HG02981 (cell line): Measurements from ENCODE around the gene XPO6.

Experiments used
- ATAC-seq: cut with Tn5 transposase; IDR thresholded peaks from one replicate; pipeline ENCODE4 v1.9.1; 2021; ENCODE audit warnings: mild to moderate bottlenecking, moderate library complexity; ENCODE audit not compliant: unreplicated experiment

XPO6 gene

GRCh38 chr16:28158136-28158535, 53.6 kb downstream of the XPO6 start:
- ATAC-seq: no peak

GRCh38 chr16:28156056-28156680, 55.6 kb downstream of the XPO6 start:
- ATAC-seq: no peak

- no peak for ATAC-seq
Observed at GRCh38 chr16:28155293-28155692, 56.5 kb downstream of the XPO6 start.

- no peak for ATAC-seq
Observed at GRCh38 chr16:28151180-28151579, 60.6 kb downstream of the XPO6 start.

DNA sequence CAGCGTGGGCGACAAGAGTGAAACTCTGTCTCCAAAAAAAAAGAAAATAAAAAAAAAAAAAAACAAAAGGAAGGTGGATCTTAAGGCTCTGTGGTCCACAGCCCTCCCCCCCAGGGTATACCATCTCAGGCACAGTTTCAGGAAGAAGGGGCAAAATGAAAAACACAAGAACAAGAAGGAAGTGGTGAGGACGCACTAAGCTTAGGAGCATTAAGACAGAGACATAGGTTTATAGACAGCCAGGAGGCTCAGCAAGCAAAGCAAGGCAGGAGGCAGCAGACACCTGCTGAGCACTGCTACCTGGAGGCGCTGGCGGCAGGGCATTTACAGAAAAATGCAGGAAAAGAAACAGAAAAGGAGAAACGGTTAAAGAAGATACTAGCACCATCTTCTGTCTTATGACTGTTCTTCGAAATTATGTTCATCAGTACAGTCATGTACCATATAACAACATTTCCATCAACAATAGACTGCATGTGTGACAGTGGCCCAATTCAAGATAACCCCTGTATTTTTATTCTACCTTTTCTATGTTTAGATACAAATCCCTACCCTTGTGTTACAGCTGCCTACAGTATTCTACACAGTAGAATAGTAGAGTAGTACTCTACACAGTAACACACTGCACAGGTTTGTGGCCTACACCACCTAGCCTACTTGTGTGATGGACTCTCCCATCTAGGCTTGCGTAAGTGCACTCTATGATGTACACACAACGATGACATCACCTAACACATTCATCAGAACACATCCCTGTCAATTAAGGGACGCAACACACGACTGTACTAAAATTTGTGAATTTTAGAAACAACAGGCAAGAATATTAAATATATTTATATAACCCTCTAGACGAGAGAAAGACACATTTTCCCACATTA, 62.5 kb downstream of the XPO6 start:
- no peak for ATAC-seq

DNA sequence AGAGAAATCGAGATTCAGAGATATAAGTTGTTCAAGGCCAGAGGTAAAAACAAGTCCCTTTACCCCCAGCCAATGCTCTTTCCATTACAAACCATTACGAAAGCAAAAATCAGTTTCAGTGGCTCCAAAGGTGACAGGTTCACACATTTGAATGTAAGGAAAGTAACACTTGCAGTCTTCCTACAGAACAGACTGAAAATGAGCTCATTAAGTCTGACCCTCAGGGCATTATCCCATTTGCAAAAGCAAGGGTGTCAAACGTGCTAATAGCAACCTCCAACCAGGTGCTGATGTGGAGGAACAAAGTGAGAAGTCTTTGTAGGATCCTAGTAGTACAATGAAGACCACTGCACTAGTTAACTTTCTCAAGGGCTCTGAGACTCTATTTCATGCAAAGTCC, 65.2 kb downstream of the XPO6 start:
- ATAC-seq: no peak

DNA sequence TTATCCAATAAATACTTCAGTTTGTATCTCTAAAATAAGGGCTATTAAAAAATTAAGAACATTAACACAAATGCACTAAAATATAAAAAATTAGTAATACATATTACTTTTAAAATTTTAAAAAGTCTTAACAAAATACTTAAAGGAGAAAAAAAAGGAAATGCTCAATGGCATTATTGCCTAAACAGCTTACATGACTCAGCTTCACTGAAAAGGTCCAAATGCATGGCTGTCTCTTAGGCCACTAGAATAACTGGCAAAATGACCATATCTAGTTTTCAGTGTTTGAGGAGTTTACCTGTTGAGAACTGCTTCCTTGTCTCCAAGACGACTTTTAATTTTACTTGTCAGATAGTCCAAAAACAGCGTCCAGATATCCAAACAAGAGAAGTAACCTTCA, 66.0 kb downstream of the XPO6 start:
- ATAC-seq: no peak

- ATAC-seq: peak; percentile 63
Observed at GRCh38 chr16:28140788-28141618, 70.8 kb downstream of the XPO6 start.

GRCh38 chr16:28139530-28139929, 72.2 kb downstream of the XPO6 start:
- no peak for ATAC-seq

DNA sequence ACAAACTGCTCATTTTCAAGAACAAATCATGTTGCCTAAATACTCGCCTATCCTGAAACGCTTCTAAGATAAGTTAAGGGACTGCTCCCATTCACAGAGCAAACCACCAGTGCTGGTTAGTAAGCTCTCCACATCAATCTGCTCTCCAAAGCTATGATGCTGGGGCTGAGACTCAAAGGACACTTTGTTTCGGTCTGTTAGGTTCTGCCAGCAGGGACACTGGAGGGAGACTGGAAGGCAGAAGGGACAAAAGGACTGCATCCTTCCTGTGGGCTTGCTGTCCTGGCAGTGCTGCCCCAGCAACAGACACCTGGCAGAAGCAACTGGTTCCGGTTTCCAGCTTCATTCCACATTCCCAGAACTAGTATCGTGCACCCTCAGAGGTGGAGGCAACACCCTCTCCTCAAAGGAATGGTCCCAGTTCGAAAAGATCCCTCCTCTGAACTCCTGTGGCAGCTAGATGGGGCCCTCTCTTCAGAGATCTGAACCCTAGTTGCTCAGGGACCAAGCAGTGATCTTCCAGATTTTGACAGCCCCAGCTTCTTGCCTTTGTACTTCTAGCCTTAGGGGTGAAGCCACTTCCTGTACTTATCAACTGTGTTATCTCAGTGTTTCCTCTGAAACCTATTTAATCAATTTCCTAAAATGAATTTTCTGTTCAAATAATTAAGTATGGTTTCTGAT, 74.9 kb downstream of the XPO6 start:
- ATAC-seq: no peak

- ATAC-seq: no peak
Observed at GRCh38 chr16:28133666-28134065, 78.1 kb downstream of the XPO6 start.

GRCh38 chr16:28131743-28132393, 79.9 kb downstream of the XPO6 start:
- ATAC-seq: no peak

DNA sequence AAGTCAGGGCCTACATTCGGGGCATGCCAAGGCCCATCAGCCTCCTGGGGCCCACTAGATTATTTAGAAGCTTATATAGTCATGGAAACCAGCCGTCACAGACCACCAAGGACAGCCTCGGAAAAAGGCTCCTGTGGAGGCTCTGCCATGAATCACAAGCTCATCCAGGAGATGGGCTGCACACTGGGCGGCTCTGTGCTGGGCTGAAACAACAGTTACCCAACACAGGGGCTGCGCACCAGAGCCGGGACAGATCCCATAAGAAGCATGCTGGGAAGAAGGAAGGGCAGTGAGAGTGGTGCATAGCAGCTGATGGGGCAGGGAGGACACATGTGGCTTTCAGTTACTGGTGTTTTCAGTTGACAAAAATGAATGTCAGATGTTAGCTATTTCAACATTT, 80.6 kb downstream of the XPO6 start:
- ATAC-seq: no peak

- ATAC-seq: no peak
Observed at GRCh38 chr16:28130099-28131088, 81.4 kb downstream of the XPO6 start.

GRCh38 chr16:28126684-28127620, 84.8 kb downstream of the XPO6 start:
- ATAC-seq: no peak

DNA sequence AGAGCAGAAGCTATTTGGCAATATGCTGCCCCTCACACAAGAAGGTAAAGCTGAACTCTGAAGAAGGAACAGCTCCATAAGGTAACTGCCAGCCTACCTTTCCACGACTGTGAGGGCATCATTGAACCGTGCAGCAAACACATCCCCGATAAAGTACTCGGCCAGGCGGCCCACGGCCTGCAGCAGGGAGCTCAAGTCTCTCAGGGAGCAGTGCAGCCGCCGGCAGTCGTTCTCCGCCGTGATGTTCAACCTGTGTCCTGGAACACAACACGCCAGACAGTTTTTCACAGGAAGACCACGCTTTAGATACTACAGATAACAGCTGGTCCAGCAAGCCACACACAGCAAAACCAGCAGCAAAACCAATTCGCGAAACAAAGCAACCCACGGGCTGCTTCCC, 86.2 kb downstream of the XPO6 start:
- no peak for ATAC-seq

GRCh38 chr16:28121527-28121926, 90.2 kb downstream of the XPO6 start:
- no peak for ATAC-seq

GRCh38 chr16:28120754-28121153, 91.0 kb downstream of the XPO6 start:
- no peak for ATAC-seq
